H1 (cell line): ENCODE results near the gene ABCA1. TPM values are rescaled to one million over a fixed set of nuclear protein-coding genes. Genes with fewer than 3 reads are reported as not detected.

ENCODE experiments used
- CTCF ChIA-PET: fragments of 300-600 bp; sonication (Branson Sonifier 250); formaldehyde crosslinking; loops from one replicate; lab custom pipeline; 2021; ENCODE audit not compliant: partially characterized antibody; lab: Charles Lee
- POLR2A ChIA-PET: fragments of 300-600 bp; sonication (Branson Sonifier 250); formaldehyde crosslinking; loops from one replicate; lab custom pipeline; 2021; ENCODE audit warnings: inconsistent platforms; ENCODE audit not compliant: partially characterized antibody; lab: Charles Lee
- DNase-seq, 2 experiments: peaks; one replicate each; pipeline versions ENCODE4 v3.0.0 to v3.0.0-alpha.2; 2010 to 2022; ENCODE audit warnings: low spot score in 2 of 2, low read depth in 1 of 2, mixed read lengths in 1 of 2
- FAIRE-seq: peaks from 2 replicates; lab custom pipeline; 2011; peaks lifted over from hg19 to GRCh38; lab: Jason Lieb, UNC
- H2AFZ ChIP-seq: 2 replicates; pipeline ENCODE4 v1.8.1; 2012; ENCODE audit warnings: low read length, inconsistent platforms
- H2AK5ac ChIP-seq: 2 replicates; pipeline ENCODE4 v1.6.1; 2013; ENCODE audit warnings: low read depth, low read length
- H2BK120ac ChIP-seq: replicated peaks from 2 replicates; pipeline ENCODE3; 2013; ENCODE audit warnings: low read depth, low read length, inconsistent platforms
- H2BK12ac ChIP-seq: 2 replicates; pipeline ENCODE4 v1.6.1; 2013; ENCODE audit warnings: low read depth, low read length
- H2BK15ac ChIP-seq: 2 replicates; pipeline ENCODE4 v1.6.1; 2013; ENCODE audit warnings: low read length
- H2BK20ac ChIP-seq: 2 replicates; pipeline ENCODE4 v1.6.1; 2013; ENCODE audit warnings: low read length
- H2BK5ac ChIP-seq: 2 replicates; pipeline ENCODE4 v1.6.1; 2013; ENCODE audit warnings: low read depth, low read length
- H3K14ac ChIP-seq: 2 replicates; pipeline ENCODE4 v1.6.1; 2013; ENCODE audit warnings: inconsistent platforms; ENCODE audit not compliant: insufficient read length
- H3K18ac ChIP-seq: 2 replicates; pipeline ENCODE4 v1.6.1; 2013; ENCODE audit warnings: low read length; ENCODE audit errors: extremely low read depth
- H3K23ac ChIP-seq: 2 replicates; pipeline ENCODE4 v1.6.1; 2013; ENCODE audit warnings: inconsistent platforms; ENCODE audit not compliant: insufficient read length
- H3K23me2 ChIP-seq: 2 replicates; pipeline ENCODE4 v1.6.1; 2013; ENCODE audit warnings: low read depth, low read length
- H3K27ac ChIP-seq: 2 replicates; pipeline ENCODE4 v1.6.1; 2011; ENCODE audit warnings: low read depth, low read length, inconsistent platforms
- H3K27me3 ChIP-seq, 4 experiments: replicated peaks in 1 of 4; 1 replicate in 1 of 4; 2 replicates in 3 of 4; pipeline versions ENCODE4 v1.6.1 to v1.8.1; 2011 to 2013; ENCODE audit warnings: low read length in 3 of 4, mild to moderate bottlenecking in 3 of 4, inconsistent platforms in 2 of 4, mixed read lengths in 2 of 4, moderate library complexity in 1 of 4; ENCODE audit not compliant: control insufficient read depth in 3 of 4, insufficient read depth in 3 of 4; ENCODE audit errors: extremely low read depth in 1 of 4
- H3K36me3 ChIP-seq, 4 experiments: 2 replicates each; pipeline versions ENCODE4 v1.6.1 to v1.8.1; 2011 to 2013; ENCODE audit warnings: mild to moderate bottlenecking in 4 of 4, low read length in 3 of 4, moderate library complexity in 2 of 4, control low read depth in 1 of 4, inconsistent platforms in 1 of 4; ENCODE audit not compliant: insufficient read depth in 4 of 4, control insufficient read depth in 2 of 4
- H3K4ac ChIP-seq: replicated peaks from 2 replicates; pipeline ENCODE3; 2013; ENCODE audit warnings: low read length, low read depth, mixed read lengths, inconsistent platforms; ENCODE audit not compliant: insufficient read length
- H3K4me1 ChIP-seq, 4 experiments: replicated peaks in 1 of 4; 1 replicate in 1 of 4; 2 replicates in 3 of 4; pipeline versions ENCODE4 v1.6.1 to v1.8.1; 2011 to 2013; ENCODE audit warnings: low read length in 3 of 4, inconsistent platforms in 2 of 4, mixed read lengths in 1 of 4; ENCODE audit not compliant: insufficient read depth in 4 of 4, control insufficient read depth in 3 of 4
- H3K4me2 ChIP-seq, 2 experiments: 2 replicates each; pipeline versions ENCODE4 v1.6.1 to v1.8.1; 2011 to 2013; ENCODE audit warnings: low read depth in 2 of 2, low read length in 2 of 2, control low read depth in 1 of 2, inconsistent platforms in 1 of 2, mild to moderate bottlenecking in 1 of 2; ENCODE audit not compliant: insufficient read depth in 1 of 2
- H3K4me3 ChIP-seq, 4 experiments: fragments of 200-600, 300-600 bp in 1 of 4; sonication (generic), shearing (Covaris generic), sonication (Bioruptor Twin) in 1 of 4; 2 replicates each; pipeline versions ENCODE4 v1.5.1 to v1.8.1; 2011 to 2016; ENCODE audit warnings: low read length in 4 of 4, low read depth in 3 of 4, control low read depth in 2 of 4, inconsistent platforms in 2 of 4, mild to moderate bottlenecking in 2 of 4, mixed read lengths in 1 of 4, moderate library complexity in 1 of 4; ENCODE audit not compliant: insufficient read depth in 2 of 4; ENCODE audit errors: extremely low read depth in 1 of 4
- H3K56ac ChIP-seq: replicated peaks from 2 replicates; pipeline ENCODE3; 2013; ENCODE audit warnings: low read depth, mild to moderate bottlenecking, mixed read lengths, low read length, inconsistent platforms; ENCODE audit not compliant: insufficient read length
- H3K79me1 ChIP-seq: 2 replicates; pipeline ENCODE4 v1.6.1; 2013; ENCODE audit warnings: low read depth, low read length, control low read depth
- H3K79me2 ChIP-seq, 2 experiments: 2 replicates each; pipeline versions ENCODE4 v1.6.1 to v1.8.1; 2012 to 2013; ENCODE audit warnings: low read length in 2 of 2, mild to moderate bottlenecking in 2 of 2, inconsistent platforms in 1 of 2; ENCODE audit not compliant: insufficient read depth in 2 of 2, control insufficient read depth in 1 of 2
- H3K9ac ChIP-seq, 4 experiments: replicated peaks in 1 of 4; 1 replicate in 1 of 4; 2 replicates in 3 of 4; pipeline versions ENCODE4 v1.6.1 to v1.8.1; 2011 to 2013; ENCODE audit warnings: low read depth in 3 of 4, low read length in 3 of 4, control low read depth in 2 of 4, mild to moderate bottlenecking in 2 of 4, moderate library complexity in 2 of 4, inconsistent platforms in 1 of 4; ENCODE audit errors: extremely low read depth in 1 of 4
- H3K9me3 ChIP-seq, 2 experiments: 2 replicates each; pipeline versions ENCODE4 v1.6.1 to v1.8.1; 2012 to 2013; ENCODE audit warnings: mild to moderate bottlenecking in 2 of 2, moderate library complexity in 2 of 2, control low read depth in 1 of 2, inconsistent platforms in 1 of 2, low read depth in 1 of 2, low read length in 1 of 2, mixed read lengths in 1 of 2; ENCODE audit not compliant: insufficient read depth in 2 of 2
- H4K20me1 ChIP-seq, 2 experiments: replicated peaks in 1 of 2; 2 replicates each; pipeline versions ENCODE3 to v1.8.1; 2011 to 2013; ENCODE audit warnings: inconsistent platforms in 2 of 2, low read length in 2 of 2, mild to moderate bottlenecking in 1 of 2; ENCODE audit not compliant: insufficient read depth in 2 of 2, control insufficient read depth in 1 of 2
- H4K5ac ChIP-seq: 2 replicates; pipeline ENCODE4 v1.6.1; 2013; ENCODE audit warnings: low read length, low read depth, mixed read lengths, inconsistent platforms; ENCODE audit not compliant: insufficient read length
- H4K8ac ChIP-seq: 2 replicates; pipeline ENCODE4 v1.8.0; 2013; ENCODE audit warnings: mild to moderate bottlenecking, moderate library complexity, low read length, inconsistent platforms; ENCODE audit not compliant: insufficient read depth; ENCODE audit errors: extremely low read depth
- H4K91ac ChIP-seq: replicated peaks from 2 replicates; pipeline ENCODE3; 2013; ENCODE audit warnings: low read length, mixed read lengths, inconsistent platforms; ENCODE audit not compliant: insufficient read length
- BCL11A ChIP-seq, 2 experiments: IDR thresholded peaks; one replicate each; pipeline ENCODE4 v1.6.1; 2011; ENCODE audit warnings: low read depth in 2 of 2, low read length in 2 of 2, mild to moderate bottlenecking in 2 of 2
- CHD2 ChIP-seq: IDR thresholded peaks from 2 replicates; pipeline ENCODE4 v1.6.1; 2012; ENCODE audit warnings: low read length, improper control_type of control experiment
- KDM1A ChIP-seq: fragments of 200-600, 300-600 bp; sonication (generic); IDR thresholded peaks from 2 replicates; pipeline ENCODE4 v1.7.1; 2016; ENCODE audit warnings: mild to moderate bottlenecking, low read length, borderline replicate concordance
- MAX ChIP-seq: IDR thresholded peaks from 2 replicates; pipeline ENCODE4 v1.6.1; 2012; ENCODE audit warnings: inconsistent platforms
- SIN3A ChIP-seq, 2 experiments: IDR thresholded peaks in 1 of 2; conservative IDR thresholded peaks in 1 of 2; 2 replicates each; pipeline ENCODE4 v1.6.1; 2011 to 2012; ENCODE audit warnings: low read length in 2 of 2, improper control_type of control experiment in 1 of 2, low read depth in 1 of 2, mild to moderate bottlenecking in 1 of 2
- SIRT6 ChIP-seq: IDR thresholded peaks from one replicate; pipeline ENCODE4 v1.7.1; 2012; ENCODE audit warnings: low read length, inconsistent platforms
- SIX5 ChIP-seq: IDR thresholded peaks from 2 replicates; pipeline ENCODE4 v1.6.1; 2011; ENCODE audit warnings: mild to moderate bottlenecking, low read depth, low read length
- SP2 ChIP-seq: IDR thresholded peaks from 2 replicates; pipeline ENCODE4 v1.6.1; 2012; ENCODE audit warnings: mild to moderate bottlenecking, low read length, inconsistent platforms
- SUZ12 ChIP-seq: fragments of 200-600 bp; sonication (generic); IDR thresholded peaks from 2 replicates; pipeline ENCODE4 v1.6.1; 2012; ENCODE audit warnings: mild to moderate bottlenecking, inconsistent platforms, low read length, moderate library complexity, mixed read lengths
- USF2 ChIP-seq: IDR thresholded peaks from 2 replicates; pipeline ENCODE4 v1.6.1; 2011; ENCODE audit warnings: low read length, improper control_type of control experiment
- WGBS, 2 experiments: shearing (Covaris generic) in 1 of 2; methylation state at CpG; one replicate each; pipeline versions ENCODE4 v1.1.6 to v1.1.7; 2013 to 2015; ENCODE audit warnings: low lambda C conversion rate in 2 of 2, mixed read lengths in 2 of 2, inconsistent platforms in 1 of 2, low coverage in 1 of 2, missing lambda C conversion rate in 1 of 2; ENCODE audit not compliant: insufficient replicate concordance in 2 of 2, insufficient coverage in 1 of 2, insufficient read length in 1 of 2; ENCODE audit errors: extremely low coverage in 1 of 2, missing lambda C conversion rate in 1 of 2; 5-methylcytosine and 5-hydroxymethylcytosine counted together
- polyA plus RNA-seq, 7 experiments: library from polyadenylated mRNA; depleted of rRNA in 3 of 7; stranded (reverse) in 5 of 7; unstranded in 2 of 7; fragments of >200 nt in 5 of 7; fragments of 200-250 nt in 2 of 7; gene quantifications; 1 replicate in 5 of 7; 2 replicates in 1 of 7; 4 replicates in 1 of 7; pipeline versions ENCODE4 v1.2.1 to v1.2.3, GENCODE V29; 2011 to 2013; ENCODE audit warnings: missing spikeins in 2 of 7, mixed read lengths in 2 of 7
- total RNA-seq: library from RNA; stranded (reverse); fragmentation: NEBNext Ultra II Directional; extraction: Animal tissue kit (Norgen Biotek cat#: 25700); gene quantifications from 2 replicates; pipeline ENCODE4 v1.2.1, GENCODE V29; 2021

Gene ABCA1
- total and polyA plus RNA-seq, 2 of the 8 experiments (the other 6 are each of a cell fraction or from before 2014, with no cell fraction given): 6.9 to 7.8 TPM

GRCh38 chr9:104876587-104876986 lies 51.4 kb downstream of the ABCA1 start:
- Histone ChIP-seq H4K8ac (no peak overlapping the region), H3K9ac (no peak overlapping the region), H2AFZ (no peak overlapping the region), H3K14ac (no peak overlapping the region), H3K79me1 (no peaks in the 10 kb centered on the region), H3K79me2 (no peaks in the 10 kb centered on the region), H3K9me3 (no peaks in the 10 kb centered on the region), H3K27ac (no peak overlapping the region), H4K5ac (no peak overlapping the region), H3K18ac (peak overlapping the region; percentile 41; the same call in 1 of the 2 replicates), H3K23ac (no peak overlapping the region), H2BK5ac (no peak overlapping the region), H3K4ac (no peak overlapping the region), H3K4me1 (peaks cover 0 to 5% (median 3%) of the 10 kb centered on the region in 4 experiments; a peak in 3 of 7 replicates), H4K91ac (no peak overlapping the region), H3K4me3 (no peak overlapping the region), H2BK120ac (no peak overlapping the region), H2BK15ac (no peak overlapping the region), H2BK20ac (no peak overlapping the region), H3K4me2 (no peak overlapping the region), H3K56ac (no peak overlapping the region), H3K23me2 (no peaks in the 10 kb centered on the region), H3K36me3 (no peaks in the 10 kb centered on the region; a peak in 1 of 8 replicates), H2AK5ac (no peak overlapping the region), H4K20me1 (no peaks in the 10 kb centered on the region), H2BK12ac (no peak overlapping the region), H3K27me3 (no peaks in the 10 kb centered on the region)
- CTCF ChIA-PET: interaction anchor here (1.3 kb wide), 1 partner anchor 14 kb away, joined by 3 read pairs; no protein-coding TSS in a partner anchor
- WGBS, 2 experiments: 89% methylated on average over 1 of the region's 1 CpG; no CpG with 5 or more reads in 1 of the 2 experiments
- DNase-seq: no peak
- TF ChIP-seq CHD2: no peak
- no peak for TF ChIP-seq SIRT6
- TF ChIP-seq SUZ12: no peak
- TF ChIP-seq SP2: no peak
- no peak for TF ChIP-seq MAX
- no peak for TF ChIP-seq USF2
- no peak for TF ChIP-seq BCL11A (IDR thresholded peaks at IDR 0.05; ENCODE audit: low read depth in 2 of 2, low read length in 2 of 2)
- no peak for TF ChIP-seq SIN3A (conservative IDR thresholded peaks at IDR 0.05 in 1 of 2, IDR thresholded peaks at IDR 0.05 in 1 of 2; ENCODE audit: low read depth in 1 of 2, low read length in 2 of 2)
- no peak for TF ChIP-seq SIX5
- no peak for TF ChIP-seq KDM1A
- FAIRE-seq: no peak
- POLR2A ChIA-PET: interaction anchor here (1.3 to 1.8 kb wide), 2 partner anchors 9 to 51 kb away, joined by 3 to 6 read pairs; partner anchors contain the start of gene ABCA1
